Measurements from ENCODE around the gene INCA1. TPM values are rescaled to one million over a fixed set of nuclear protein-coding genes. Genes with fewer than 3 reads are reported as not detected.
A peak's percentile ranks its signal among the peaks of the same experiment; 100 is the strongest.

INCA1 gene
- total RNA-seq, 1 experiment from 2014 or later = 1.3 TPM

- Mint-ChIP-seq H3K27me3 (ENCODE audit: low read depth) (no peaks in the 10 kb centered on the region; the same call in 1 of the 2 replicates), H3K9me3 (peaks cover 5 to 12% of the 10 kb centered on the region in 2 experiments; a peak in 4 of 5 replicates), H3K4me1 (peaks cover 17 to 18% of the 10 kb centered on the region in 2 experiments), H3K36me3 (ENCODE audit: insufficient read depth in 1 of 3, low read depth in 3 of 3) (peaks cover 16 to 39% (median 32%) of the 10 kb centered on the region in 3 experiments), H3K4me3 (0 out of 5 replicates have a peak overlapping the region, but pooled peaks of 1 of the 2 experiments have one; percentile 5), H3K27ac (peak overlapping the region in 1 of 3 experiments; percentile 18; a peak in 3 of 7 replicates)
- H3K27ac ChIP-seq (ENCODE audit: insufficient read length, low read depth, low read length) = no peak overlapping the region
- no peak overlapping the region for H2BK15ac ChIP-seq (ENCODE audit: low read depth, low read length)
- no peaks in the 10 kb centered on the region for H3K9me3 ChIP-seq (ENCODE audit: control insufficient read depth, low read depth, low read length)
- H3K18ac ChIP-seq (ENCODE audit: insufficient read length, low read depth, low read length) = no peak overlapping the region
- no peaks in the 10 kb centered on the region; the same call in 1 of the 2 replicates for H3K79me2 ChIP-seq (ENCODE audit: insufficient read depth, low read length)
- peaks cover 3% of the 10 kb centered on the region; the same call in 1 of the 2 replicates for H3K4me1 ChIP-seq (ENCODE audit: insufficient read depth, low read length)
- H3K23me2 ChIP-seq (ENCODE audit: insufficient read length, low read depth, low read length, poor library complexity, severe bottlenecking) = no peaks in the 10 kb centered on the region
- no peaks in the 10 kb centered on the region for H4K20me1 ChIP-seq (ENCODE audit: control insufficient read depth, insufficient read depth, insufficient read length)
- H2AK5ac ChIP-seq (ENCODE audit: insufficient read length, low read length) = no peak overlapping the region
- no peak overlapping the region for H4K91ac ChIP-seq (ENCODE audit: insufficient read length, low read depth, low read length)
- no peak overlapping the region for H2BK5ac ChIP-seq (ENCODE audit: insufficient read length, low read length)
- no peak overlapping the region for H3K23ac ChIP-seq (ENCODE audit: insufficient read length, low read depth, low read length)
- WGBS (ENCODE audit: extremely low coverage, insufficient read length, low lambda C conversion rate) = no CpG with 5 or more reads among the region's 9 CpGs
- no peak overlapping the region for H2BK120ac ChIP-seq (ENCODE audit: low read depth, low read length, poor library complexity, severe bottlenecking)
- no peak overlapping the region for H3K9ac ChIP-seq (ENCODE audit: extremely low read depth, insufficient read length, low read length)
- H4K8ac ChIP-seq (replicated peaks; ENCODE audit: insufficient read length, low read depth, low read length) = no peak overlapping the region
- H2BK20ac ChIP-seq (ENCODE audit: low read depth, low read length, poor library complexity, severe bottlenecking) = no peak overlapping the region
- no peak for DNase-seq
- no peaks in the 10 kb centered on the region for H3K27me3 ChIP-seq (ENCODE audit: insufficient read depth, low read length)
- no peak overlapping the region for H3K4me2 ChIP-seq (ENCODE audit: insufficient read depth, insufficient read length, low read length)
- no peak overlapping the region for H3K4ac ChIP-seq (ENCODE audit: low read depth, low read length)
- H2AFZ ChIP-seq (ENCODE audit: low read length) = no peak overlapping the region
- no peak overlapping the region for H2BK12ac ChIP-seq (ENCODE audit: insufficient read length, low read depth, low read length)
- no peak for TF ChIP-seq CTCF (conservative IDR thresholded peaks at IDR 0.05)
- H3K56ac ChIP-seq (ENCODE audit: insufficient read length, low read depth, low read length) = no peak overlapping the region
- no peak overlapping the region for H3T11ph ChIP-seq (ENCODE audit: low read length)
- peaks cover 2% of the 10 kb centered on the region for H3K79me1 ChIP-seq (ENCODE audit: insufficient read depth, low read depth, low read length, poor library complexity, severe bottlenecking)
- H3K14ac ChIP-seq (ENCODE audit: insufficient read depth, low read length) = no peak overlapping the region
- H4K5ac ChIP-seq (ENCODE audit: insufficient read length, low read depth, low read length) = no peak overlapping the region
Measured at GRCh38 chr17:4960279-4960922, 36.9 kb downstream of the INCA1 start.

Data from H9 (cell line).